ENCODE results near the gene SLC22A31. TPM values are rescaled to one million over a fixed set of nuclear protein-coding genes. Genes with fewer than 3 reads are reported as not detected.

The SLC22A31 gene
- total RNA-seq, 1 donor from 2014 or later, result not detected

DNA sequence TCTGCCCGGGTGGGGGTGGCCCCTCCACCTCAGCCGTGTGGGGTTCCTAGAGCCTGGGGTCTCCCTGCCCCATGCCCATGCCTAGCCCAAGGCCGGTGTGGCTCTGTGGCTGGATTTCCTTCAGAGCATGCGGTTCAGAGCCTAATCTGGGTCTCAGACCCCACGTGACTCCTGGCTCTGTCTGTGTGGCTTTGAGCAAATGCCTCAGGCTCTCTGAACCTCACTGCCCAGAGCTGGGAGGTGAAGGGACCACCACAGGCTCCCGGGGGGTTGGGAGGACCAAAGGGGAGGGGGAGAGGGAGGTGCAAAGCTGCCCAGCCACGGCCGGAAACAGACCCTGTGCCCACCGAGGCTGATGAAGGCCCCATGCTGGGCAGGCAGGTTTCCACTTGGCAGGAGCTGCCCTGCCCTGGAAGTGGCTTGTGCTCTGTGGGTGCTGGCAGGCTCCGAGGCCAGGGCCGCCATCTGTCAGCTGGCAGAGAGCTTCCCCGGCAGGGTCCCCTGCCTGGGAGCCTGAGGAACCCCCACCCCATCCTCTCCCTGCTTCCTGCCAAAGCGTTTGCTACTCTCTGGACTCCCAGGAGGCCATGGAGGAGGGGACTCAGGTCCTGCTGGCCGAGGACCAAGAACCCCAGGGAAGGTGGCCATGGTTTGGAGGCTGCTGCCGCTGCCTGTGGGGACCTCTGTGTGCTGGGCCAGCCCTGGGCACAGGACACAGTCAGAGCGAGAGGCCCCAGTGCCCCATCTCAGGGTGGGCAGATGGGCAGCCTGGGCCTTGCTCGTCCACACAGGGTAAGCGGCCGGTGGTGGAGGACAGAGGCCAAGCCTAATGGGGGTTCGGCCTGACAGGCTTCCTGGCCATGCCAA is 24.8 kb downstream of the SLC22A31 start:
- no peak overlapping the region for H3K4me3 Mint-ChIP-seq
- H3K27me3 Mint-ChIP-seq, result peaks cover 2% of the 10 kb centered on the region
- POLR2A ChIA-PET, result no interaction called here
- no peaks in the 10 kb centered on the region for H3K9me3 Mint-ChIP-seq
- DNase-seq (no peak), ATAC-seq (ENCODE audit: low read depth) (no peak)
- no peaks in the 10 kb centered on the region for H3K36me3 Mint-ChIP-seq (ENCODE audit: low read depth)
- peaks cover 5% of the 10 kb centered on the region for H3K4me1 Mint-ChIP-seq
- TF ChIP-seq, protein P1, sequence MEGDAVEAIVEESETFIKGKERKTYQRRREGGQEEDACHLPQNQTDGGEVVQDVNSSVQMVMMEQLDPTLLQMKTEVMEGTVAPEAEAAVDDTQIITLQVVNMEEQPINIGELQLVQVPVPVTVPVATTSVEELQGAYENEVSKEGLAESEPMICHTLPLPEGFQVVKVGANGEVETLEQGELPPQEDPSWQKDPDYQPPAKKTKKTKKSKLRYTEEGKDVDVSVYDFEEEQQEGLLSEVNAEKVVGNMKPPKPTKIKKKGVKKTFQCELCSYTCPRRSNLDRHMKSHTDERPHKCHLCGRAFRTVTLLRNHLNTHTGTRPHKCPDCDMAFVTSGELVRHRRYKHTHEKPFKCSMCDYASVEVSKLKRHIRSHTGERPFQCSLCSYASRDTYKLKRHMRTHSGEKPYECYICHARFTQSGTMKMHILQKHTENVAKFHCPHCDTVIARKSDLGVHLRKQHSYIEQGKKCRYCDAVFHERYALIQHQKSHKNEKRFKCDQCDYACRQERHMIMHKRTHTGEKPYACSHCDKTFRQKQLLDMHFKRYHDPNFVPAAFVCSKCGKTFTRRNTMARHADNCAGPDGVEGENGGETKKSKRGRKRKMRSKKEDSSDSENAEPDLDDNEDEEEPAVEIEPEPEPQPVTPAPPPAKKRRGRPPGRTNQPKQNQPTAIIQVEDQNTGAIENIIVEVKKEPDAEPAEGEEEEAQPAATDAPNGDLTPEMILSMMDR (IDR thresholded peaks at IDR 0.05), result no peak
- no peak overlapping the region for H3K27ac Mint-ChIP-seq
- CTCF ChIA-PET, result no interaction called here
- intact Hi-C loops (cut with micrococcal nuclease), result loop anchor here (10.0 kb wide), 1 partner anchor 721 kb away; the partner anchor contains the start of gene ZFPM1

DNA sequence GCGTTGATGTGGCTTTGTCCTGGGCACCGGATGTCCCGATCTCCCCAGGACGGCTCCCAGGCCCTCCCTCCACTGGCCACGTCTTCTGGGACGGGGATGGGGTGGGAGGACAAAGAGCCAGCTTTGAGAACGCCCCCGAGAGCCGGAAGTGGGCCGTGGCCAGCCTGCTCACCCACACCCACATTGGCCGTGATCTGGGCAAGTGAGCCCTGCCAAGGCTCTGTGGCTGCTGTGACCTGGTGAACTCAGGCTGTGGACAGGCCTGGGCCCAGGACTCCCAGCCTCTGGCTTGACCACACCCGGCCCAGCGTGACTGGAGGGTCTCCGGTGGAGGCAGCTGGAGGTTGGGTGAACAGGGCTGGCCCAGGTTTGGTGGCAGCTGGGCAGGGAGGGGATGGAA is 25.5 kb downstream of the SLC22A31 start:
- CTCF ChIA-PET, result no interaction called here
- Mint-ChIP-seq H3K27ac (no peak overlapping the region), H3K4me3 (no peak overlapping the region), H3K9me3 (no peaks in the 10 kb centered on the region), H3K36me3 (ENCODE audit: low read depth) (no peaks in the 10 kb centered on the region), H3K4me1 (peaks cover 8% of the 10 kb centered on the region), H3K27me3 (peaks cover 2% of the 10 kb centered on the region)
- intact Hi-C loops (cut with micrococcal nuclease), result loop anchor here (5.0 to 10.0 kb wide), 2 partner anchors 78 to 720 kb away; partner anchors contain the start of gene ZFPM1
- ATAC-seq (ENCODE audit: low read depth), result no peak
- TF ChIP-seq, protein P1 (IDR thresholded peaks at IDR 0.05), result no peak
- POLR2A ChIA-PET, result no interaction called here
- no peak for DNase-seq

DNA sequence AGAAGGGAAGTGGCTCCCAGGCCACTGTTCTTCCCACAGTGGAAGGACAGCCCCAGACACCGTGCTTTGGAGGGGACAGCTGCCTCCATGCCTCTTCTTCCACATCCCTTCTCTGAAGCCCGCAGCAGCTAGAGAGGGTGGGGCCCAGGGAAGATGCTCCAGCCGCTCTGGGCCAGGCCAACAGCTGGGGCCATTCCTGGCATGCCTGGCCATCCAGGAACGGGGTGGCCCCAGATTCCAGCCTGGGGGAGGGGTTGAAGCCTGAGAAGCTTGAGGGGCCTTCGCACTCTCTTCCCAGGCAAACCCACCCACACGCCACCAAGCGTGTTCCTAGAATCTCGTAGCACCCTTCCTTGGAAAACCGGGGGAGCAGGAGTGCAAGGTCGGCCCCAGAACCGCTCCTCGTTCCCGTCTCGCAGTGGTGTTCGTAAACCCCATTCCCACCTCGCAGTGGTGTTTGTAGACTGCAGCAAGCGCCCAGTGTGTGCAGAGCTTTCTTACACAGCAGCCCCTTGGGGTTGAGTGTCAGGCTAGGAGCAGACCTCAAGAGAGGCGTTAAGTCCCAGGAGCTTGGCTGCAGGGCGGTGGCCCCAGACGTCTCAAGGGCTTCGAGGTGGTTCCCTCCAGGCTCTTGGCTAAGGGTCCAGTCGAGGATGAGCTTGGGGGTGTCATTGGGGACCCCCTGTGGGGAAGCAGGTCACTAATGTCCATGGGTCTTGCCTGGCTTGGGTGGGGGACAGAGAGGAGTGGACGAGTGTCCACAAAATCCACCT is 26.1 kb downstream of the SLC22A31 start:
- TF ChIP-seq, protein P1 (IDR thresholded peaks at IDR 0.05), result no peak
- ChIA-PET CTCF (no interaction called here), POLR2A (interaction anchor here (0.6 kb wide), 1 partner anchor 13 kb away, joined by 5 read pairs; no protein-coding TSS in a partner anchor)
- Mint-ChIP-seq H3K27me3 (peaks cover 2% of the 10 kb centered on the region), H3K27ac (no peak overlapping the region), H3K36me3 (ENCODE audit: low read depth) (no peaks in the 10 kb centered on the region), H3K9me3 (no peaks in the 10 kb centered on the region), H3K4me3 (no peak overlapping the region), H3K4me1 (peaks cover 8% of the 10 kb centered on the region)
- no peak for DNase-seq
- intact Hi-C loops (cut with micrococcal nuclease), result loop anchor here (5.0 to 10.0 kb wide), 2 partner anchors 77 to 719 kb away; partner anchors contain the start of gene ZFPM1
- ATAC-seq (ENCODE audit: low read depth), result no peak

DNA sequence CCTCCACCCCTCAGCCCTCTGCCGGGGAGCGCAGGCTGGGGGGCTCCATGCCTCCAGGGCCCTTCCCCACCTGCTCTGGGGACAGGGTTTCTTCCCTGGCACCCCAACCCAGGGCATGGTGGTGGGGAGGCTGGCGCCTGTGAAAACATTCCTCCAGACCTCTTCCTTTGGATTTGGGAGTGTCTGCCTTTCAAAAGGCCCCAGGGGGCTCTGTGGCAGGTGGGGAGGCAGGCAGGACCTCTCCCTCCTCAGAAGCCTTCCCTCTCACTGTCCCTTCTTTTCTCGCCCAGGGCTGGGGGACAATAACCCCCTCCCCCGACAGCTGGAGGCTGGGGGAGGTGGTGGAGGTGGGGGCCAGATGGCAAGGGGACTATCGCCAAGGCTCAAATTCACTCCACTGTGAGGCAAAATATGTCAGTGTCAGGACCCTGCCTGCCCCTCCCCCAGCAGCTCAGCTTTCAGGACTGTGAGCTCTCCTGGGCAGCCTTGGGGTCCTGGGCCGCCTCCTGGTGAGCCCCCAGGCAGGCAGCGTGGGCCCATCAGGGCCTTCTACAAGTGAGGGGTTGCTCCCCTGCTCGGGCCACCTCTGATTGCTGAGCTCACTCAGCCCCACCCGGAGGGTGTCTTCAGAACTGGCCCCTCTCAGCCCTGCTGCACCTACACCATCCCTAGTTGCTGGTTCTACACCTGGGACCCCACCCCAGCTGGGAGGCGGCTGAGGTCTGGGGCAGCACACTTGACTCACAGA is 27.0 kb downstream of the SLC22A31 start:
- Mint-ChIP-seq H3K4me3 (no peak overlapping the region), H3K9me3 (no peaks in the 10 kb centered on the region), H3K4me1 (peaks cover 8% of the 10 kb centered on the region), H3K27me3 (peaks cover 2% of the 10 kb centered on the region), H3K36me3 (ENCODE audit: low read depth) (no peaks in the 10 kb centered on the region), H3K27ac (no peak overlapping the region)
- TF ChIP-seq, protein P1 (IDR thresholded peaks at IDR 0.05), result no peak
- intact Hi-C loops (cut with micrococcal nuclease), result loop anchor here (5.0 to 10.0 kb wide), 2 partner anchors 76 to 719 kb away; partner anchors contain the start of gene ZFPM1
- DNase-seq (no peak), ATAC-seq (ENCODE audit: low read depth) (no peak)
- ChIA-PET CTCF (no interaction called here), POLR2A (no interaction called here)

All from activated B cell treated with CpG ODN at 0.5 μM for 24 hours (primary cell).